ENCODE data around the gene CYS1. TPM values are rescaled to one million over a fixed set of nuclear protein-coding genes. Genes with fewer than 3 reads are reported as not detected.

CYS1 gene
- total and polyA plus RNA-seq, 2 of the 13 experiments (the other 11 are each of a cell fraction or from before 2014, with no cell fraction given), result 0.04 TPM; not detected in 1

GRCh38 chr2:10043256-10043905, 36.8 kb downstream of the CYS1 start, which contains the start of gene KLF11 (continued):
- TF ChIP-seq NFAT5 (CRISPR knock-in tag; IDR thresholded peaks at IDR 0.05) (peak; percentile 99), HDAC6 (IDR thresholded peaks at IDR 0.05; ENCODE audit: low read depth, low read length) (no peak), ZXDC (CRISPR knock-in tag; IDR thresholded peaks at IDR 0.05) (peak; percentile 95), ZNF431 (CRISPR knock-in tag; IDR thresholded peaks at IDR 0.05; ENCODE audit: borderline replicate concordance, low read depth) (peak; percentile 93), GPBP1L1 (CRISPR knock-in tag; IDR thresholded peaks at IDR 0.05) (no peak), RFX5 (IDR thresholded peaks at IDR 0.05; ENCODE audit: low read depth, low read length) (no peak), FOXK1 (CRISPR knock-in tag; IDR thresholded peaks at IDR 0.05; ENCODE audit: borderline replicate concordance, low read depth) (peak; percentile 62; the same call in 1 of the 2 replicates), KLF13 (CRISPR knock-in tag; IDR thresholded peaks at IDR 0.05) (no peak), REPIN1 (CRISPR knock-in tag; IDR thresholded peaks at IDR 0.05; ENCODE audit: borderline replicate concordance, low read depth) (peak; percentile 39; the same call in 1 of the 2 replicates), KLF16 (CRISPR knock-in tag; IDR thresholded peaks at IDR 0.05) (peak in 1 of 2 experiments; percentile 79; a peak in 1 of 4 replicates), MTF1 (CRISPR knock-in tag; IDR thresholded peaks at IDR 0.05) (peak; percentile 95), ZNF101 (CRISPR knock-in tag; IDR thresholded peaks at IDR 0.05; ENCODE audit: borderline replicate concordance, low read depth) (no peak), CSRNP1 (CRISPR knock-in tag; IDR thresholded peaks at IDR 0.05) (peak; percentile 86; the same call in 1 of the 2 replicates), ARHGAP35 (CRISPR knock-in tag; IDR thresholded peaks at IDR 0.05; ENCODE audit: borderline replicate concordance) (peak; percentile 62; the same call in 1 of the 2 replicates), TBP (CRISPR knock-in tag; IDR thresholded peaks at IDR 0.05) (no peak), NFE2L2 (IDR thresholded peaks at IDR 0.05; ENCODE audit: low read length) (no peak), MATR3 (CRISPR knock-in tag; IDR thresholded peaks at IDR 0.05) (no peak), ZSCAN30 (CRISPR knock-in tag; IDR thresholded peaks at IDR 0.05) (peak; percentile 90; the same call in 1 of the 2 replicates)

All from HepG2 (cell line).